ENCODE data around the gene TSEN34.
"Not testable (repeated sequence)": the region's sequence is repeated elsewhere in the genome, so short reads cannot be mapped to it uniquely, and the experiment has no call there.

TSEN34 gene

GRCh38 chr19:54231077-54231931, 40.2 kb downstream of the TSEN34 start:
- DNase-seq (ENCODE audit: low spot score), result peak; percentile 75
- no peak for FAIRE-seq

- no peak for FAIRE-seq
Observed at GRCh38 chr19:54233941-54234340, 42.8 kb downstream of the TSEN34 start.

GRCh38 chr19:54239491-54240371, 48.6 kb downstream of the TSEN34 start:
- not testable (repeated sequence) for FAIRE-seq; DNase-seq (ENCODE audit: low spot score)

More at GRCh38 chr19:54233941-54234340, 42.8 kb downstream of the TSEN34 start:
- DNase-seq (ENCODE audit: low spot score), result no peak

GRCh38 chr19:54240372-54241336, 49.5 kb downstream of the TSEN34 start:
- DNase-seq (ENCODE audit: low spot score); FAIRE-seq: not testable (repeated sequence)

GRCh38 chr19:54242234-54242633, 51.1 kb downstream of the TSEN34 start:
- FAIRE-seq; DNase-seq (ENCODE audit: low spot score): not testable (repeated sequence)

- FAIRE-seq; DNase-seq (ENCODE audit: low spot score): not testable (repeated sequence)
Observed at GRCh38 chr19:54242646-54243045, 51.5 kb downstream of the TSEN34 start, which contains the start of gene LILRA6. TSS of gene LILRA6 (minus strand) at chr19:54242790.

GRCh38 chr19:54243809-54244208, 52.7 kb downstream of the TSEN34 start:
- DNase-seq (ENCODE audit: low spot score); FAIRE-seq: not testable (repeated sequence)
